Neural progenitor cell (in vitro differentiated cells): ENCODE data around the gene ZFP36. TPM values are rescaled to one million over a fixed set of nuclear protein-coding genes. Genes with fewer than 3 reads are reported as not detected.

Experiments
- DNase-seq: peaks from one replicate; pipeline ENCODE4 v3.0.0-alpha.2; 2016; ENCODE audit warnings: low spot score
- H2AFZ ChIP-seq: fragments of 200-600 bp; sonication (generic); replicated peaks from 2 replicates; pipeline ENCODE4 v1.6.1; 2016; ENCODE audit warnings: antibody characterized with exemption
- H3F3A ChIP-seq: fragments of 200-600 bp; sonication (generic); 2 replicates; pipeline ENCODE4 v1.6.1; 2016; ENCODE audit warnings: antibody characterized with exemption, low read depth
- H3K27ac ChIP-seq: fragments of 200-600 bp; sonication (generic); 2 replicates; pipeline ENCODE4 v1.5.1; 2016; ENCODE audit warnings: mild to moderate bottlenecking
- H3K27me3 ChIP-seq: fragments of 200-600 bp; sonication (generic); 2 replicates; pipeline ENCODE4 v1.6.1; 2016; ENCODE audit warnings: mild to moderate bottlenecking, moderate library complexity
- H3K36me3 ChIP-seq: fragments of 200-600 bp; sonication (generic); 2 replicates; pipeline ENCODE4 v1.5.1; 2016
- H3K4me1 ChIP-seq: fragments of 200-600 bp; sonication (generic); 2 replicates; pipeline ENCODE4 v1.6.1; 2016; ENCODE audit warnings: mixed run types
- H3K4me2 ChIP-seq: fragments of 200-600 bp; sonication (generic); 2 replicates; pipeline ENCODE4 v1.6.1; 2016
- H3K4me3 ChIP-seq: fragments of 200-600 bp; sonication (generic); 2 replicates; pipeline ENCODE4 v1.5.1; 2016
- H3K79me2 ChIP-seq: fragments of 200-600 bp; sonication (generic); 2 replicates; pipeline ENCODE4 v1.6.1; 2016; ENCODE audit warnings: low read depth
- H3K9ac ChIP-seq: fragments of 200-600 bp; sonication (generic); 2 replicates; pipeline ENCODE4 v1.6.1; 2016
- H3K9me3 ChIP-seq: fragments of 200-600 bp; sonication (generic); 2 replicates; pipeline ENCODE4 v1.5.1; 2016; ENCODE audit warnings: low read depth
- H4K20me1 ChIP-seq: fragments of 200-600 bp; sonication (generic); 2 replicates; pipeline ENCODE4 v1.6.1; 2016; ENCODE audit warnings: low read depth
- H3K27ac Mint-ChIP-seq: 3 replicates; pipeline ENCODE4 v1.8.0; 2021; ENCODE audit warnings: mixed read lengths
- H3K27me3 Mint-ChIP-seq: 2 replicates; pipeline ENCODE4 v1.8.0; 2022; ENCODE audit warnings: low read depth, mild to moderate bottlenecking, inconsistent platforms, moderate library complexity, mixed read lengths; ENCODE audit not compliant: insufficient read depth
- H3K36me3 Mint-ChIP-seq: 3 replicates; pipeline ENCODE4 v1.8.0; 2021; ENCODE audit warnings: mixed read lengths
- H3K4me1 Mint-ChIP-seq: 3 replicates; pipeline ENCODE4 v1.8.0; 2021; ENCODE audit warnings: mixed read lengths
- H3K4me3 Mint-ChIP-seq: 3 replicates; pipeline ENCODE4 v1.8.0; 2021; ENCODE audit warnings: mild to moderate bottlenecking, moderate library complexity, mixed read lengths
- H3K9me3 Mint-ChIP-seq: 3 replicates; pipeline ENCODE4 v1.8.0; 2020; ENCODE audit warnings: mixed read lengths
- CTCF ChIP-seq: fragments of 200-600 bp; sonication (generic); IDR thresholded peaks from 2 replicates; pipeline ENCODE4 v1.5.1; 2017; ENCODE audit warnings: antibody characterized with exemption, mild to moderate bottlenecking
- EZH2 ChIP-seq: fragments of 200-600 bp; sonication (generic); IDR thresholded peaks from 2 replicates; pipeline ENCODE4 v1.6.1; 2017; ENCODE audit warnings: antibody characterized with exemption, mild to moderate bottlenecking, moderate library complexity
- EZH2phosphoT487 ChIP-seq: fragments of 200-600 bp; sonication (generic); IDR thresholded peaks from 2 replicates; pipeline ENCODE4 v1.6.1; 2017; ENCODE audit warnings: antibody characterized with exemption
- total RNA-seq: library from RNA; depleted of rRNA; stranded (reverse); fragments of >200 nt; gene quantifications from 2 replicates; pipeline ENCODE4 v1.2.3, GENCODE V29; 2015; ENCODE audit warnings: low replicate concordance

ZFP36 gene
- total RNA-seq, 1 donor from 2014 or later = not detected

DNA sequence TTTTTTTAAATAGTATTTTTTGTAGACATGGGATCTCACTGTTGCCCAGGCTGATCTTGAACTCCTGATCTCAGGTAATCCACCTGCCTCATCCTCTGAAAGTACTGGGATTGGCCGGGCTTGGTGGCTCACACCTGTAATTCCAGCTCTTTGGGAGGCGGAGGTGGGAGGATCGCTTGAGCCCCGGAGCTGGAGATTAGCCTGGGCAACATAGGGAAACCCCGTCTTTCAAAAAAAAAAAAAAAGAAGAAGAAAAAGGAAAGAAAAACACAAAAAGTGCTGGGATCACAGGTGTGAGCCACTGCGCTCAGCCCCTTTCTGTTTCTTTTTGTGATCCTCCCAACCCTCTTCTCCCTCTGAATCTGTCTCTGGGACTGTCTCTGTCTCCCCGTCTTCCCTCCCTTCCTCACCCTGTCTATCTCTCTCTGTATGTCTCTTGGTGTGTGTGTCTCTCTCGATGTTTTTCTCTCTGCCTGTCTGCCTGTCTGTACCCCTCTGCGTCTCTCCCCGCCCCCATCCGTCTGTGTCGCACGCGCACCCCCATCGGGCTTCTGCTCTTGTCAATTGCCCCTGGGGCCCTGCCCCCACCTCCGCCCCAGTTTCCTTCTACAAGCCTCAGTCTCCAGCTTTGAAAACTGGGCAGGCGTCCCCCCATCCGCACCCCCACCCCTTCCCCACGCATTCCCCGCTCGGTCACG, 540 bp upstream of the ZFP36 start:
- Mint-ChIP-seq H3K36me3 (no peaks in the 10 kb centered on the region), H3K27ac (peak overlapping the region; percentile 75), H3K9me3 (no peaks in the 10 kb centered on the region), H3K27me3 (peaks cover 20% of the 10 kb centered on the region), H3K4me3 (peak overlapping the region; percentile 85), H3K4me1 (peaks cover 47% of the 10 kb centered on the region)
- Histone ChIP-seq H3K27ac (no peak overlapping the region), H3K4me3 (peak overlapping the region; percentile 65), H2AFZ (no peak overlapping the region), H3K9ac (no peak overlapping the region), H3K4me2 (peak overlapping the region; percentile 82), H3K4me1 (peaks cover 25% of the 10 kb centered on the region), H3F3A (peaks cover 73% of the 10 kb centered on the region), H3K36me3 (no peaks in the 10 kb centered on the region), H3K79me2 (no peaks in the 10 kb centered on the region), H3K27me3 (peaks cover 31% of the 10 kb centered on the region), H3K9me3 (no peaks in the 10 kb centered on the region), H4K20me1 (peaks cover 8% of the 10 kb centered on the region)
- DNase-seq = no peak
- no peak for TF ChIP-seq EZH2
- no peak for TF ChIP-seq EZH2phosphoT487
- TF ChIP-seq CTCF = no peak

- Mint-ChIP-seq H3K9me3 (peaks cover 4% of the 10 kb centered on the region), H3K4me1 (peaks cover 45% of the 10 kb centered on the region), H3K27ac (no peak overlapping the region), H3K27me3 (peaks cover 30% of the 10 kb centered on the region), H3K4me3 (peak overlapping the region; percentile 93), H3K36me3 (peaks cover 3% of the 10 kb centered on the region)
- H3F3A ChIP-seq = peaks cover 63% of the 10 kb centered on the region
- peaks cover 22% of the 10 kb centered on the region for H3K4me1 ChIP-seq
- H4K20me1 ChIP-seq = peaks cover 8% of the 10 kb centered on the region
- no peak overlapping the region for H3K27ac ChIP-seq
- H3K36me3 ChIP-seq = no peaks in the 10 kb centered on the region
- H3K79me2 ChIP-seq = no peaks in the 10 kb centered on the region
- DNase-seq = no peak
- H2AFZ ChIP-seq = no peak overlapping the region
- peaks cover 31% of the 10 kb centered on the region for H3K27me3 ChIP-seq
- TF ChIP-seq EZH2 = no peak
- TF ChIP-seq EZH2phosphoT487 = no peak
- TF ChIP-seq CTCF = no peak
- no peaks in the 10 kb centered on the region for H3K9me3 ChIP-seq
- H3K9ac ChIP-seq = no peak overlapping the region
- H3K4me3 ChIP-seq = peak overlapping the region; percentile 65
- H3K4me2 ChIP-seq = peak overlapping the region; percentile 82
Observed at GRCh38 chr19:39407410-39407659, 688 bp downstream of the ZFP36 start.

DNA sequence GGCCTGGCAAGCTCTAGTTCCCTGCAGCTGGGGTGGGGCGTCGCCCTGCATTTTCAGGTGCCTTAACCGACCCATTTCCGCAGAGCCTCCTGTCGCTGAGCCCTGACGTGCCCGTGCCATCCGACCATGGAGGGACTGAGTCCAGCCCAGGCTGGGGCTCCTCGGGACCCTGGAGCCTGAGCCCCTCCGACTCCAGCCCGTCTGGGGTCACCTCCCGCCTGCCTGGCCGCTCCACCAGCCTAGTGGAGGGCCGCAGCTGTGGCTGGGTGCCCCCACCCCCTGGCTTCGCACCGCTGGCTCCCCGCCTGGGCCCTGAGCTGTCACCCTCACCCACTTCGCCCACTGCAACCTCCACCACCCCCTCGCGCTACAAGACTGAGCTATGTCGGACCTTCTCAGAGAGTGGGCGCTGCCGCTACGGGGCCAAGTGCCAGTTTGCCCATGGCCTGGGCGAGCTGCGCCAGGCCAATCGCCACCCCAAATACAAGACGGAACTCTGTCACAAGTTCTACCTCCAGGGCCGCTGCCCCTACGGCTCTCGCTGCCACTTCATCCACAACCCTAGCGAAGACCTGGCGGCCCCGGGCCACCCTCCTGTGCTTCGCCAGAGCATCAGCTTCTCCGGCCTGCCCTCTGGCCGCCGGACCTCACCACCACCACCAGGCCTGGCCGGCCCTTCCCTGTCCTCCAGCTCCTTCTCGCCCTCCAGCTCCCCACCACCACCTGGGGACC, 1.2 kb downstream of the ZFP36 start:
- peaks cover 1% of the 10 kb centered on the region for H3K79me2 ChIP-seq
- H4K20me1 ChIP-seq = peaks cover 8% of the 10 kb centered on the region
- Mint-ChIP-seq H3K27me3 (peaks cover 30% of the 10 kb centered on the region), H3K27ac (no peak overlapping the region), H3K4me1 (peaks cover 41% of the 10 kb centered on the region), H3K4me3 (peak overlapping the region; percentile 81), H3K9me3 (peaks cover 4% of the 10 kb centered on the region), H3K36me3 (peaks cover 3% of the 10 kb centered on the region)
- no peak overlapping the region for H3K9ac ChIP-seq
- peak overlapping the region; percentile 82 for H3K4me2 ChIP-seq
- H3K9me3 ChIP-seq = no peaks in the 10 kb centered on the region
- H3K36me3 ChIP-seq = no peaks in the 10 kb centered on the region
- peaks cover 59% of the 10 kb centered on the region for H3F3A ChIP-seq
- H3K27me3 ChIP-seq = peaks cover 31% of the 10 kb centered on the region
- DNase-seq = peak; percentile 13
- H2AFZ ChIP-seq = no peak overlapping the region
- H3K4me1 ChIP-seq = peaks cover 22% of the 10 kb centered on the region
- H3K4me3 ChIP-seq = peak overlapping the region; percentile 65
- TF ChIP-seq EZH2 (no peak), CTCF (no peak), EZH2phosphoT487 (no peak)
- no peak overlapping the region for H3K27ac ChIP-seq
